Erythroblast (primary cell): ENCODE measurements around the gene SCART1.

Experiments used
- GATA1 ChIP-seq: IDR thresholded peaks from 2 replicates; pipeline ENCODE4 v1.6.1; 2011; ENCODE audit warnings: low read depth, mild to moderate bottlenecking, control low read depth, low read length, moderate library complexity
- POLR2A ChIP-seq: IDR thresholded peaks from 2 replicates; pipeline ENCODE4 v1.6.1; 2011; ENCODE audit warnings: mild to moderate bottlenecking, low read length

DNA sequence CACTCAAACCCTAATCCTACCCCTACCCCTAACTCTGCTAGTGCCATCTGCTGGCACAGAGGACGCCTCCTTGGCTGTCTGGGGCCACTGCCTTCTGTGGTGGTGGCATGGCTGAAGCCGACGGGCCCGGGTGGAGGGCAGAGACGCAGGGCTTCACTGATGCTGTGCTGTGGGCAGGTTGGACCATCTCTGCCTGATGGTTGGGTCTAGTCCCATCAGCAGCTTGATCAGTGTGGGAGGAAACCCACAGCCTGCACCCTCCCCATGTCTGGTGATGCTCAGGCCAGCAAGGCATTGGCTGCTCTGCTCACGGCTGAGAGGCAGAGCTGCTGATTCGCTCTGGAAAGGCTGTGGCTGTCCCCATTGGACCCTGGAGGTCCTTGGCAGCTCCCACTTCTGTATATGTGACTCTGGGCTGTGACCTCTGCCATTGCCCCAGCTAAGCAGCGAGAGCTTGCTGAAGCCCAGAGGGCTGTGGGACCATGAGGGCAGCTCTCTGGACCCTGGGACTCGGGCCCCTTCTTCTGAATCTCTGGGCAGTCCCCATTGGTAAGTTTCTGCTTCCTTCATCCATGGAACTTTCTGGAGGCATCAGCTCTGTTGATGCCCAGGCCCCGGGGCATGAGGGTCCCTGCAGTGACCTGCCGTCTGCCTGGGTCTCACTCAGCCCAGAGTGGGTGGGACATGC lies at the start of gene SCART1:
- TF ChIP-seq POLR2A, result no peak
- TF ChIP-seq GATA1, result no peak
